CD4-positive, alpha-beta T cell treated with Interleukin-4 for 4 hours (primary cell): ENCODE data around the gene FAM20B.

Experiments
- DNase-seq: peaks from one replicate; pipeline ENCODE4 v3.0.0-alpha.2; 2020

The FAM20B gene

DNA sequence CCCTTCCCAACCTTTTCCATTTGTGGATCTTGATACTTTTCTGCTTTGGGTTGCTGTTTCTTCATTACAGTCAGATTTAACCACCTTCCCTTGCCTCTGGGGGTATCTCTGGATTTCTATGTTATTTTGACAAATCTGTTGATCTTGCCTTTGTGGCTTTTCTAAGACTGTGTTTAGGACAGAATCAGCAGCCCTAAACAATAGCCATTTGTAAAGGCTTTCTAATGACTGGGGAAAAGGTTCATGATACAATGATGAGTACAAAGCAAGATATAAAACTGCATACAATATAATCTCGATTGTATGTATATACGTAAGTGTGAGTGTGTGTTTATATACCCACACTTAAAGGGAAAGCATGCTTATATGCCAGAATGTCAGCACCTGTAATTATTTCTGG, 27.8 kb downstream of the FAM20B start:
- no peak for DNase-seq

- DNase-seq, result no peak
Measured at GRCh38 chr1:179055937-179056336, 30.2 kb downstream of the FAM20B start.

DNA sequence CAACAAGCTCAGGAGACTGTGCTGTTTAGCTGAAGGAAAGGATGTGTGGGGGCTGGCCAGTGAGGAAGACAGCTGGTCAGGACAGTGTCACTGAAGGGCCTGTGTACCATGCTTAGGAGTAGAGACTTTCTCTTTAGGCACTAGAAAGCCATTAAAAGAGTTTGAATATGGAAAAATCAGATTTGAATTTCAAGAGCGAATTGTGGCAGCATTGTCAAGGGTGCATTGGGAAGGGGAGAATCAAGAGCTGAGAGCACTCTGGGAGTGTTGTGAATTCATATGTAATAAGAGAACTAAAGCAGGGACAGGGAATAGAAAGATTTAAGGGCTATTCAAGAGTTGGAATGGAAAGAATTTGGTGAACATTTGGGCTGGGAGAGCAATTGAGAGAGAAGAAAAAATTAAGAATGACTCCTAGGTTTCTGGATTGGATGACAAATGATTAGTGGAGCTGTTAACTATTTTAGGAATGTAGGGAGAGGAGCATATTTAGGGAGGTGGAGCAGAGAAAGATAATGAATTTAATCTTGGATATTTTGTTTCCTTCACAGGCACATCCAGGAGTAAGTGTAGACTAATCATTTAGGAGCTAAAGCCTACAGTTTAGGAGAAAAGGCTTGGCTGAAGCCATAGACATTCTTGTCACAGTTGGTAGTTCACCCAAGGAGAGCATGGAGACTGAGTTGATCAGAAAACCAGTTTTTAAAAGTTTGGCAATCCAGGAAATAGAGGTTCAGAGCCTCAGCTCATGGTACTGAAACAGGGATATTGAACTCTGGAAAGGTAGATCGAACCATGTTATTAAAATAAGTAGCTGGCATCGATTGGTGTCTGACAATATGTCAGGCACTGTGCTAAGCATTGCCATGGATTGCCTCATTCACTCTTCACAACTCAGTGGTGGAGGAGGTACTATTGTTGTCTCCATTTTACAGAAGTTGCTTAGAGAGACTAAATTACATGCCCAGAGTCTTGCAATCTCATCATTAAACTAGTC, 33.1 kb downstream of the FAM20B start:
- DNase-seq, result no peak

DNA sequence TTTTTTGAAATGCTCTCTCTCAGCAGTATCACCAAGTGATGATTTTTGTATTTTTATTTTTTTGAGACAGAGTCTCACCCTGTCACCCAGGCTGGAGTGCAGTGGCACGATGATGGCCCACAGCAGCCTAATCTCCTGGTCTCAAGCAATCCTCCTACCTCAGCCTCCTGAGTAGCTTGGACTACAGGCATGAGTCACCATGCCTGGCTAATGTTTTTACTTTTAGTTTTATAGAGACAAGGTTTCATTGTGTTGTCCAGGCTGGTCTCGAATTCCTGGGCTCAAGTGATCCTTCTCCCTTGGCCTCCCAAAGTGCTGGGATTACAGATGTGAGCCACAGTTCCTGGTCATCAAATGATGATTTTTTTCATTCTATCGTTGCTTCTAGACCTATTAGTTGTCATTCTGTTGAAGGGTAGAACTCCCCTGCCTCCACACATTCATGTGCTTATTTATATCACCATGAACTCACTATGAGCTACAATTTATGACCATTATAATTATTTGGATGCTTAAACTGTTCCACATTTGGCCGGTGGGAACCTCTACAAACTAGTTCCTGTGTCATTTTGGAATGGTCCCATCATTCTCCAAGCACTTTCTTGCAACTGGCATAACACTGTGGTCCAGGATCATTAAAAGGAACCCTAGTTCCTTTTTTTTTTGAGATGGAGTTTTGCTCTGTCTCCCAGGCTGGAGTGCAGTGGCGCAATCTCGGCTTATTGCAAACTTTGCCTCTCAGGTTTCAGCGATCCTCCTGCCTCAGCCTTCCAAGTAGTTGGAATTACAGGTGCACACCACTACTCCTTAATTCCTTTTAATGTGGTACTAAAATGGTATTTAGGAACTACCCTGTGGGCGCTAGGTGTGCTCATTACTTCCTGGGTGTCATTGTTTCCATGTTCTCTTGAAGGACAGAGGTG, 35.9 kb downstream of the FAM20B start:
- no peak for DNase-seq

- DNase-seq, result no peak
Measured at GRCh38 chr1:179066471-179066870, 40.8 kb downstream of the FAM20B start.

DNA sequence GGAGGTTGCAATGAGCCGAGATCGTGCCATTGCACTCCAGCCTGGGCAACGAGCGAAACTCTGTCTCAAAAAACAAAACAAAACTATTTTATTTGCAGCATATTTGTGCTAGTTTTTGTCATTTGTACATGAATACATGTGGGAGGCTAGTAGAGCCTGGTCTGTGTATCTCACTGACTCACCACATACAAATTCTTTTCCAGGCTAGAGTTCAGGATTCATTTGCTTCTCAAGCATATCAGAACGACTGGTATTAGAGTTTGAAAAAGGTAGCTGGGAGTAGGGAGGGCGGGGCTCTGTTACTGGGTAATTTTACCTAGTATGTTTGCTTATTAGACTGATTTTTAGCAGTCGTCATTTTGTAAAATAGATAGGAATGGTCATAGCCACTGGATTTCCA, 51.7 kb downstream of the FAM20B start:
- DNase-seq, result no peak

- DNase-seq, result peak; percentile 80
Measured at GRCh38 chr1:179079113-179079761, 53.5 kb downstream of the FAM20B start.

DNA sequence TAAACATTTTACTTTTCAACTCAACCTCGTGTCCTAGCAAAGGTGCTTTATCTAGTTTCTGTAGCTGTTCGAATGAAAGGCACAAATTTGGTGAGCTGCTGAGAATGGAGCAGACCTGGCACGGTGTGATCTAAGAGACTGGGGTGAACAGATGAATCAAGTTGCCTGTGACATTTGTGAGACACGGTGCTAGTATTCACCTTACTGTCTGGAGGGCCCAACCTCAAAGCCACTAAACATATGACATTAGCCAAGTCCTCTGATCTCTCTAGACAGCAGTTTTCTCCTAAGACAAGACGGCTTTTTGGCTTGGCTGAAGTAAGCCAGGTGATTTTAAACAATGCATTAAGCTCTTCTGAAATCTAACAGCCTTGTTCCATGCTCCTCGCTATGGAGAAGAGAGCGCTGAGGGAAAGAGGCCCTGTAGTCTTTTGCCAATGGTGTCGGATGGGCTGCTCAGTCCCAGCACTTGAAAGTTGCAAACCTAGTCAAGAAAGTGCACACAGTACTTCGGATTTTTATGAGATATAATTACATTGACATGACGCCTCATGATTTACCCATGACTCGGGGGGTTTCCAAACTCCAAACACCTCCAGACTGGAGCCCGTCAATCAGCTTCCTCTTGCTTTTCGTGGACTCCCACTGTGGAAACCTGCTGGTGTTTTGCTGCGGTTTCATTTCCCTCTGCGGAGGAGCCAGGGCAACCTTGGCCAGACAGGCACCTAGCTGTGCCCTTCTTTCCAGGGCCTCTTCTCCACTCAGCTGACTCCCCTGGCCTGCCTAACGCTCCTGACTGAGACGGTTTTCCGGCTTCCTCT, 55.4 kb downstream of the FAM20B start:
- DNase-seq, result peak; percentile 38

DNA sequence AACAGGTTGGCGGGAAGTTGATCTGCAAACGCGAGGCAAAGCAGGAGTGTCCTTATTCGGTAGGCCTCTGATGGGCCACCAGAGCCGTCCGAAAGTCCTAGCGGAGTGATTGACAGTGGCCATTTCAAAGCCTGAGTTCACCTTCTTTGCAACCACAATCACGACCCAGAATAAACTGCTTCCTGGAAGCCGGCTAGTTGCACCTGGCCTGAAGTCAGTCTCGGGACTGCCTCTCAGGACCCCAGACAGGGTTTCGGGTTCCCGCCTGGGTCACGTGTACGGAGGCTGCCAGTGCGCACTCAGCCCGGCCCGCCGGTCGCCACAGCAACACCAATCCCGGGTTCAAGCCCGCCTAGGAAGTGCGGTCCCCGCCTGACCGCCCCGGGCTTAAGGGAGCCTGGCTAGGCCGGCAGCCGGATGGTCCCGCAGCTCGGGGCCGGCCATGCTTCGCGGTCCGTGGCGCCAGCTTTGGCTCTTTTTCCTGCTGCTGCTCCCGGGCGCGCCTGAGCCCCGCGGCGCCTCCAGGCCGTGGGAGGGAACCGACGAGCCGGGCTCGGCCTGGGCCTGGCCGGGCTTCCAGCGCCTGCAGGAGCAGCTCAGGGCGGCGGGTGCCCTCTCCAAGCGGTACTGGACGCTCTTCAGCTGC, 56.1 kb downstream of the FAM20B start, which contains the start of gene TOR3A:
Gene TOR3A, plus strand, starts transcription at position 384 of the 646 bp plus-strand sequence. Its CDS starts 59 bp downstream, at position 443.
- DNase-seq, result peak; percentile 83

GRCh38 chr1:179082333-179082998, 56.8 kb downstream of the FAM20B start:
- peak; percentile 8 for DNase-seq

DNA sequence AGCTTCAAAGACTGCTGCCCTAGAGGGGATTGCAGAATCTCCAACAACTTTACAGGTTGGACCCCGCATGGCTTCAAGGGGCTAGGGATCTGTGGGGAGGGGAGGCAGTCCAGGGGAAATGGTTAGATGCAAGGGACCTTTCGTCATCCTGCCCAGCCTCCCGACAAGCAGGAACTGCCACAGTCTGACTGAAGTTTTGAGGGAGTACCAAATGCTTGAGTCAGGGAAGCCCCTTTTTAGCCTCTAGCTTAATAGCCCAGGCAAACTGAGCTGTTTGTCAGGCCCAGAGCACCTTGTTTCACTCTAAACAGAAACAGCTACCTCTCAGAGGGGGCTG, 57.3 kb downstream of the FAM20B start:
- DNase-seq, result peak; percentile 24

- DNase-seq, result no peak
Measured at GRCh38 chr1:179083533-179083932, 57.8 kb downstream of the FAM20B start.

DNA sequence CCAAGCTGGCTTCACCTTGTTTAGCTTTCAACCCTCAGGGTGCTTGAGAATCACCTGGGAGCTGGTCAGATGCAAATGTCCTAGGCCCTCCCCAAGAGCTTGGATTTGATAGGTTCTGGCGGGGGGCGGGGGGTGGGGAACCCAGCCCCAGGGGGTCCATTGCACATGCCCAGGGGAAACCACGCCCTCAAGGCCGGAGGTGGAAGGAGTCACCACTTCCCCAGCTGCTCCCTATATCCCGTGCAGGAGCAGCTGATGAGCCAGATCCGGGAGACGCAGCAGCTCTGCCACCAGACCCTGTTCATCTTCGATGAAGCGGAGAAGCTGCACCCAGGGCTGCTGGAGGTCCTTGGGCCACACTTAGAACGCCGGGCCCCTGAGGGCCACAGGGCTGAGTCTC, 62.0 kb downstream of the FAM20B start:
- DNase-seq, result no peak

DNA sequence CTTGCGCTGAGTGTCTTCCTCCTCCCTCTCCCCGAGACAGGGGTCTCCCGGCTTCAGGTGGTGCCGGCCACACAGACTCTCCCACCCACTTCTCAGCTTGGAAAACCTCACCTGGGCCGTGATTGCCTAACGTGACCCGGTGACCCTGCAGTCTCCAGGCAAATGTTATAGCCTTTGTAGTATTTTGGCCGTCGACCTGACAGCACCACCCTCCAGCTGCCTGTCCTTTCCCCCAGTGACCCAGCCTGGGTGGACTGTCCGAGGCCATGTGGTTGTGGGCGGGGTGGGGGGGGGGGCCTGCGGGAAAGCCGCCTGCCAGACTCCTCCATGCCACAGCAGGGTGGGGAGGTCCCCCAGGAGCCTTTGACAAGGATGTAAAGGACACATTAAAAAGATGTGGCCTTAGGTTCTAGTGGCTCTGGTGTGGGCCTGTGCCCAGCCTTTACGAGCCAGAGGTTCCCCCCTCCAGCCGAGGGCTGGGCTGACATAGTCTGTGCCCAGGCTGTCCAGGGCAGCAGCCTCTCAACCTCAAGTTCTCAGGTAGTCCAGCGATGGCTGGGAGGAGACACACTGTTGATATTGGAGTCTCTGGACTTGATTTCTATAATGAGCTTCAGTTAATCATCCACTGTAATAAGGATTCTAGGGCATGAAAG, 64.3 kb downstream of the FAM20B start:
- DNase-seq, result no peak

- DNase-seq, result no peak
Measured at GRCh38 chr1:179090522-179090921, 64.8 kb downstream of the FAM20B start.

DNA sequence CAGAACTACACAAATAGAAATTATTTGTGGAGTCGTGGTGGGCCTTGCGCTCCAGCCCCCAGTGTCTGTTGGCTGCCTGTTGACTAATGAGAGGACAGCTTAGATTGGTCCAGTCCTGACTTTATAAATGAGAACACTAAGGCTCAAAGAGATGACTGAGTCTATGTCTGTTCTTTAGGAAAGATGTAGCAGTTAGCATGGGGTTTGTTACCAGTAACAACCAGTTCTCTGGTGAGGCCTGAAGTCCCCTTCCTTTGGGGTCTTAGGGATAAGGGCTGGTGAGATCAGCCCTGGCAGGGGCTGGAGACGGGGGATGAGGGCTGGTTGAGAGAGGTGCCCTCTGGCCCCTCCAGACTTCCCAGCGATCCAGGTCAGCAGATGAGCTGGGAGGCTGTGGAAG, 65.2 kb downstream of the FAM20B start:
- no peak for DNase-seq

- DNase-seq, result no peak
Measured at GRCh38 chr1:179091691-179092165, 66.0 kb downstream of the FAM20B start.

- DNase-seq, result no peak
Measured at GRCh38 chr1:179092896-179093461, 67.3 kb downstream of the FAM20B start.

DNA sequence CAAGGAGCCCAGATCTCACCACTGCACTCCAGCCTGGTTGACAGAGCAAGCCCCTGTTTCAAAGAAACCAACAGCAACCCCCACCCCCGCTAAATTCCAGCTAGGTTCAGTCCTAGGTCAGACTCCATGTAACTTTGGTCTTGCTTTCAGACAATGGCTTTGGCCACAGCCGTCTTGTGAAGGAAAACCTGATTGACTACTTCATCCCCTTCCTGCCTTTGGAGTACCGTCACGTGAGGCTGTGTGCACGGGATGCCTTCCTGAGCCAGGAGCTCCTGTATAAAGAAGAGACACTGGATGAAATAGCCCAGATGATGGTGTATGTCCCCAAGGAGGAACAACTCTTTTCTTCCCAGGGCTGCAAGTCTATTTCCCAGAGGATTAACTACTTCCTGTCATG, 69.1 kb downstream of the FAM20B start:
- DNase-seq, result no peak

DNA sequence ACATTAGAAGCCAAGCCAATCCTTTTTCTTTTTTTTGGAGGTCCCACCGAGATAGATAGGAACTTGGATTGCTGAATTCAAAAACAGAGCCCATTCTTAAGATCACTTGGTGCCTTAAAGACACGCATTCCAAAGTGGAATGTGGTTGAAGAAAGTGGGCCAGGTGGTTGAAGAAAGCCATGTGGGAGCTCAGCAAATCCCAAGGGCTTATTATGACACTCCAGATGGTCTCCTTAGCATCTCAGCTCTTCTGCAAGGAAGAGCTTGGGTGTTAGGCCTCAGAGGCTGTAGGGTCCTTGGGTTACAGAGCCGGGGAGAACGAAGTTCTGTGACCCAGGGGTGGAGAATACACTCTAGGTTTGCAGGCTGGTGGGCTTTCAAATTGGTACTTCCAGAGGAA, 69.7 kb downstream of the FAM20B start:
- no peak for DNase-seq
